Lower leg skin (tissue), 4 donors: Measurements from ENCODE around the gene RBM4. TPM values are rescaled to one million over a fixed set of nuclear protein-coding genes. Genes with fewer than 3 reads are reported as not detected.
A peak's percentile ranks its signal among the peaks of the same experiment; 100 is the strongest.
"Not testable (repeated sequence)": the region's sequence is repeated elsewhere in the genome, so short reads cannot be mapped to it uniquely, and the experiment has no call there.

ENCODE experiments used
- DNase-seq, 2 donors: peaks; one replicate each; pipeline ENCODE4 v3.0.0-alpha.2; 2019; ENCODE audit warnings: low spot score in 2 of 2
- H3K4me3 ChIP-seq: fragments of 200-600 bp; sonication (generic); 2 replicates; pipeline ENCODE4 v1.5.1; 2017; ENCODE audit warnings: mild to moderate bottlenecking, low read depth; ENCODE audit not compliant: poor library complexity, severe bottlenecking
- POLR2A ChIP-seq, 2 donors: fragments of 450-650 bp; IDR thresholded peaks; one replicate each; pipeline ENCODE4 v1.6.1; 2016 to 2017; ENCODE audit warnings: antibody characterized with exemption in 2 of 2, mild to moderate bottlenecking in 1 of 2, moderate library complexity in 1 of 2
- WGBS, 2 donors: methylation state at CpG; one replicate each; pipeline ENCODE4 v1.1.5; 2018; 5-methylcytosine and 5-hydroxymethylcytosine counted together
- intact Hi-C: fragments of 100-400 bp; cut with DNase I; formaldehyde crosslinking; loops from one replicate; pipeline ENCODE4 v1.15.0; 2023; ENCODE audit warnings: low total_unique reads
- total RNA-seq, 4 donors: library from RNA; depleted of rRNA; stranded (reverse); fragments of >200 nt; gene quantifications; one replicate each; pipeline ENCODE4 v1.1.0, GENCODE V29; 2016
- TF ChIP-seq, protein P1 (sequence below), 3 donors: fragments of 450-650 bp; IDR thresholded peaks; one replicate each; pipeline ENCODE4 v1.5.1; 2016; ENCODE audit warnings: antibody characterized with exemption in 3 of 3, mild to moderate bottlenecking in 3 of 3, moderate library complexity in 2 of 3

Gene RBM4
- total RNA-seq, 4 donors from 2014 or later = 59.2 to 96.6 (median 76.0) TPM

DNA sequence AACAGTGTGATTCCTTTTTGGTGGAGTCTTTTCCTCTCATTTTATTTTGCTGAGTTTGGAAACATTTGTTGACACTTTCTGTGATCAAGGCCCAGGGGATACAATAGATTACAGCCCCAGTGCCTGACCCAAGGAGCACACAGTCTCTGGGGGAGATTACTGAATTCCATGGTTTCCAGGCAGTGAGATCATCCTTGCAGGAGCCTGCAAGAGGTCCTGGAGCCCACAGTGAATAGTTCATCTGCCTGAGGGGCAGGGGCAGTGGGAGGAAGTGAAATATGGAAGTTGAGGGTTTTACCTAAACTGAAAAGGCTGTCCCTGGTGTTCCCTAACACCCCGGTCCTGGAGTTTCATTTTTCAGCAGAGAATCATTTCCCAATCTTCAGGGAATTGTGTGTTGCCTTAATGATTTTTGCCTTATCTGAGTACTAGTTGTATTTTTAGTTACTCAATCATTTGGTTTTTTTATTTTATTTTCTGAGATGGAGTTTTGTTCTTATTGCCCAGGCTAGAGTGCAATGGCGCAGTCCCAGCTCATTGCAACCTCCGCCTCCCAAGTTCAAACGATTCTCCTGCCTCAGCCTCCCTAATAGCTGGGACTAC is 37.8 kb upstream of the RBM4 start:
- 89 to 95% methylated on average over 4 of the region's 4 CpGs for WGBS, 2 donors
- TF ChIP-seq POLR2A (IDR thresholded peaks at IDR 0.05) = no peak
- TF ChIP-seq, protein P1, sequence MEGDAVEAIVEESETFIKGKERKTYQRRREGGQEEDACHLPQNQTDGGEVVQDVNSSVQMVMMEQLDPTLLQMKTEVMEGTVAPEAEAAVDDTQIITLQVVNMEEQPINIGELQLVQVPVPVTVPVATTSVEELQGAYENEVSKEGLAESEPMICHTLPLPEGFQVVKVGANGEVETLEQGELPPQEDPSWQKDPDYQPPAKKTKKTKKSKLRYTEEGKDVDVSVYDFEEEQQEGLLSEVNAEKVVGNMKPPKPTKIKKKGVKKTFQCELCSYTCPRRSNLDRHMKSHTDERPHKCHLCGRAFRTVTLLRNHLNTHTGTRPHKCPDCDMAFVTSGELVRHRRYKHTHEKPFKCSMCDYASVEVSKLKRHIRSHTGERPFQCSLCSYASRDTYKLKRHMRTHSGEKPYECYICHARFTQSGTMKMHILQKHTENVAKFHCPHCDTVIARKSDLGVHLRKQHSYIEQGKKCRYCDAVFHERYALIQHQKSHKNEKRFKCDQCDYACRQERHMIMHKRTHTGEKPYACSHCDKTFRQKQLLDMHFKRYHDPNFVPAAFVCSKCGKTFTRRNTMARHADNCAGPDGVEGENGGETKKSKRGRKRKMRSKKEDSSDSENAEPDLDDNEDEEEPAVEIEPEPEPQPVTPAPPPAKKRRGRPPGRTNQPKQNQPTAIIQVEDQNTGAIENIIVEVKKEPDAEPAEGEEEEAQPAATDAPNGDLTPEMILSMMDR (IDR thresholded peaks at IDR 0.05) = no peak
- intact Hi-C loops = no loop called here
- no peak for DNase-seq
- no peak overlapping the region for H3K4me3 ChIP-seq

DNA sequence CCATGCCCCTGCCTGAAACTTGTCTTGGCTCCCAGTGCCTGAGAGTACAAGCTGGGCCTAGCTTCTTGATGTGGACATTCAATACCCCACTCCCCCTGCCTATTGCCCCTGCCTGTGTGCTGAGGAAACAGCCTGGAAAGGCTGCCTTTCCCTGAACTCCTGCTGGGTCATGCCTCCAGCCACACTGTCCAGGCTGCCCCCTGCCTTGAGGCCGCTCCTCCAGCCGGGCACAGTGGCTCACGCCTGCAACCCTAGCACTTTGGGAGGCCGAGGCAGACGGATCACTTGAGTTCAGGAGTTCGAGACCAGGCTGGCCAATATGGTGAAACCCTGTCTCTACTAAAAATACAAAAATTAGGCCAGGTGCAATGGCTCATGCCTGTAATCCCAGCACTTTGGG is 35.4 kb upstream of the RBM4 start:
- DNase-seq = no peak
- 88 to 96% methylated on average over 6 of the region's 6 CpGs for WGBS, 2 donors
- no peak for TF ChIP-seq POLR2A (IDR thresholded peaks at IDR 0.05)
- TF ChIP-seq, protein P1 (IDR thresholded peaks at IDR 0.05) = no peak
- intact Hi-C loops = no loop called here
- H3K4me3 ChIP-seq = no peak overlapping the region

DNA sequence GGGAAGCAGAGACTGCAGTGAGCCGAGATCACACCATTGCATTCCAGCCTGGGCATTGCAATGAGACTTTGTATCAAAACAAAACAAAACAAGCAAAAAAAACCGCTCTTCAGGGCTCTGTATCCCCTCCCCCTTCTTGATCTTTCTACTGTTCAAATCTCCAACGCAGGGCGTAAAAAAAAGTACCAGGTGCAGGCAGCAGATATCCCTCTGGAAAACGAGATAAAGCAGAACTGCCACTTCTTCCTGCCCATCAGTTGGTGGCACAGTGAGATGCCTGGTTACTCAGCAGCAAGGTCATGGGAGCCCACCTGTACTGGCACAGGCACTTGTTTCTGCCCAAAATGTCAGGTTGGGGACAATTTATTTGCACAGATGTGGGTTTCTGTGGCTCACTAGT is 34.3 kb upstream of the RBM4 start:
- intact Hi-C loops = no loop called here
- WGBS, 2 donors = 86 to 89% methylated on average over 5 of the region's 5 CpGs
- DNase-seq = no peak
- TF ChIP-seq, protein P1 (IDR thresholded peaks at IDR 0.05) = no peak
- TF ChIP-seq POLR2A (IDR thresholded peaks at IDR 0.05) = no peak
- no peak overlapping the region for H3K4me3 ChIP-seq

DNA sequence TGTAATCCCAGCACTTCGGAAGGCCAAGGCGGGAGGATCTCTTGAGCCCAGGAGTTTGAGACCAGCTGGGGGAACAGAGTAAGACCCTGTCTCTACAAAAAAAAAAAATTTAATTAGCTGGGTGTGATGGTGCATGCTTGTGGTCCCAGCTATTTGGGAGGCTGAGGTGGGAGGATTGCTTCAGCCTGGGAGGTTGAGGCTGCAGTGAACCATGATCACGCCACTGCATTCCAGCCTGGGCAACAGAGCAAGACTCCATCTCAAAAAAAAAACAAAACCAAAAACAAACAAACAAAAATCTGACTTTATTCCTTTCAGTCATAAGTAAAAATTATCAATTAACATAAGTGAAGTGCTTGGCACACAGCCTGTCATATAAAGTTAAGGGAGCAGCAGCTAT is 31.9 kb upstream of the RBM4 start:
- intact Hi-C loops, DNase-seq, H3K4me3 ChIP-seq: not testable (repeated sequence)
- 90 to 91% methylated on average over 3 of the region's 3 CpGs for WGBS, 2 donors

DNA sequence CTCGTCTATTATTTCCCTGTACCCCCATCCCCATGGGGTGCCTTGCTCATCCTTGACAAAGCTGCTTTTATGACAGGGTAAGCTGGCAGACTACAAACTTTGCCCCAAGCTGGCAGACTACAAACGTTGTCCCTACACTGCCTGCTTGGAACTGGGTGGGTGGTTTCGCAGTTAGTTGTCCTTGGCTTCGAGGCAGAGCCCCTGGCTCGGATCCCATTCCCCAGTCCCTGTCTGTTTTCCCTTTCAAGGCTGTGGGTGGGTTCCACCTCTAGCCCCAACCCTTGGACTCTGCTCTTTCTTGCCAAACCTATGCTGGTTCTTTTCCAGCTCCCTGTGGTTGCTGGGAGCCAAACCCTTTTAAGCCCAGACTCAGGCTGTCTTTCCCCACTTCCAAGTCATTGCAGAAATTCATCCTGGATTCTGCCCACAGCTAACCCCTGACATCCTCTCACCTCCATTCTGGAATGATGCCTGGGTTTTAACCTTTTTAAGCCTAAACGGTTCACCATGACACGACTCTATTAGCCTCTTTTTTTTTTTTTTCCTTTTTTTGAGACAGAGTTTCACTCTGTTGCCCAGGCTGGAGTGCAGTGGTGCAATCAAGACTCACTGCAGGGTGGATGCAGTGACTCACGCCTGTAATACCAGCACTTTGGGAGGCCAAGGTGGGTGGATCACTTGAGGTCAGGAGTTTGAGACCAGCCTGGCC is 31.2 kb upstream of the RBM4 start:
- intact Hi-C loops = no loop called here
- no peak overlapping the region for H3K4me3 ChIP-seq
- no peak for TF ChIP-seq POLR2A (IDR thresholded peaks at IDR 0.05)
- TF ChIP-seq, protein P1 (IDR thresholded peaks at IDR 0.05) = no peak
- 18 to 20% methylated on average over 8 of the region's 8 CpGs for WGBS, 2 donors
- DNase-seq = peak; percentile 53 to 89

DNA sequence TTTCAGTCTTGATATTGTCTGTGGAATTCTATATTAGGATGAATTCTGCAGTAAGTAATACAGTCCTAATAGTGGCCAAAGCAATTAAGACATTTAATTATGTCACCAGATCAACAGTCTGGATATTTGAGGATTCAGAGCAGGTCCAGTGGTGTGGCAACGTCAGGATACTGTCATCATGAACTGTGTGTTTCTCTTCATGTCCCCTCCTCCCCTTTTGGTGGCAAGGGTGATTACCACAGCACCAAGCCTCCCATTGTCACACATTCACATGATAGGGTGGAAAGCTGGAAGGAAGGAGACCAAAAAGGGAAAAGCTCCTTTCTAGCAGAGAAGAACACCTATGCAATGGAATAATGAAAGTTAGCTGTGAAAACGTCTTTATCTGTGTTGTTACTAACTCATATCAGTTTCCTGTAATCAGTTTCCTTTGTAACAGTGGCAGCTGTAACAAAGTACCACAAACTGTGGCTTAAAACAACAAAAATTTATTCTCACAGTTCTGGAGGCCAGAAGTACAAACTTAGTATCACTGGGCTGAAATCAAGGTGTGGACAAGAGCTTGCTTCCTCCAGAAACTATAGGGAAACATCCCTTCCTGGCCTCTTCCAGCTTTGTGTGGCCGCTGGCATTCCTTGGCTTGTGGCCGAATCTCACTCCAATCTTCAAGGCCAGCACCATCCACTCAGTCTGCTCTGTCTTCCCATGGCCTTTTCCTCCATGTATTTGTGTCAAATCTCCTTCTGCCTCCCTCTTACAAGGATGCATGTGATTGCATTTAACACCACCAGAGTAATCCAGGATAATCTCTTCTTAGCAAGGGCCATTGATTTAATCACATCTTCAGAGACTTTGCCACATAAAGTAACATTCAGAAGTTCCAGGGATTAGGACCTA is 28.5 kb upstream of the RBM4 start:
- no peak for TF ChIP-seq POLR2A (IDR thresholded peaks at IDR 0.05)
- TF ChIP-seq, protein P1 (IDR thresholded peaks at IDR 0.05) = no peak
- intact Hi-C loops = no loop called here
- 79 to 81% methylated on average over 4 of the region's 4 CpGs for WGBS, 2 donors
- no peak overlapping the region for H3K4me3 ChIP-seq
- no peak for DNase-seq
